ENCODE measurements around the gene PRSS12. TPM values are rescaled to one million over a fixed set of nuclear protein-coding genes. Genes with fewer than 3 reads are reported as not detected.

Gene PRSS12
- total RNA-seq, 1 donor from 2014 or later: 0.16 TPM

DNA sequence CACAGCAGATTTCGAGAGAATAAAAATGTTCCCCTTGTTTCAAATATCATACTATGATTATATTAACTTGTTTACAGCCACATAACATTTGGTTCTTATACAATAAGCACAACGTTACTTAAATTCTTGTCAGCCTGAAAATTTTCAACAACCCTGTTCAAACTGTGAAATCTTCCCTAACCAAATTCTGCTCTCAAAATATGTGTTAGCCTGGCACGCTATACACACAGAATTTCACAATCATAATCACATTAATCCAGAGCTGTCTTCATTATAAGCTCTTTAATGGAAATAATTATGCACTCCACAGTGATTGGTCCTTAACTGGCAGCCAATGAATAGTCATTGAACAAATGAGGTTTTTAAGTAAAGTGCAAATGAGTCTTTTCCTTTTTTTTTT is 7.3 kb upstream of the PRSS12 start:
- DNase-seq (ENCODE audit: low spot score): no peak

GRCh38 chr4:118357601-118358000 is 4.8 kb upstream of the PRSS12 start:
- DNase-seq (ENCODE audit: low spot score): no peak

GRCh38 chr4:118356731-118357130 is 3.9 kb upstream of the PRSS12 start:
- DNase-seq (ENCODE audit: low spot score): no peak

DNA sequence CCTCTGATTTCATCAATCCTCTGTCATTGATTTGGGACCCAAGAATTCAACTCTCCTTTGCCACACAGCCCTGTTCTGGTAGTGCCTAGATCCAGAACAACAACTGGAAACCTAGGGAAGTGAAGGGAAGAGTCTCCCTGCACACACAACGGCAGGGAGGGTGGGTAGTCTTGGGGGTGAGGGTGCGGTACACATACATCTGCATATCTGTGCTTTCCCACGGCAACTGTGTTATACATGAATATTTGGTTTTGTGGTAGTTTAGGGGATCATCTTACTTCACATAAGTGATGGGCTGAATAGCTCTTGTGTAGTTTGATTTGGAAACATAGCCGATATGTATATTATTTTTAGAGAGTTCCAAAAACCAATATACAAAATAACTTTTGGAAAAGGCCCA is 3.3 kb upstream of the PRSS12 start:
- DNase-seq (ENCODE audit: low spot score): no peak

DNA sequence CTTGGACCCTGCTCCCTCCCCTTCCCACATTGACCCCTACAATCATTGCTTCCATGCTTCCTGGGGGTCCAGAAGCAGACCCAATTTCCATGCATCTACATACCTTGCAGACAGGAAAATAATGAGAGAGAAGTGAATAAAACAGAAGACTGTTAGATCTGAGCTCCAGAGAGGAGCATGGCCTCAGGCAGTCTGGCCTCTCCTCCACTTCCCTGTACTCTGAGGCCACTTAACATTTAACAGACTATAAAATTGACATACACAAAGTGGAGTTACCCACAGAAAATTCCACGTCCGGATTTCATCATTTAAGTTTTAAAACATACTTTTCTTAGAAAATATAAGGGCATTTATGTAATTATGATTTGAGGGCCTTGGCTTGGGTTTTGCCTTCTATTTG is 2.1 kb upstream of the PRSS12 start:
- DNase-seq (ENCODE audit: low spot score): no peak

DNA sequence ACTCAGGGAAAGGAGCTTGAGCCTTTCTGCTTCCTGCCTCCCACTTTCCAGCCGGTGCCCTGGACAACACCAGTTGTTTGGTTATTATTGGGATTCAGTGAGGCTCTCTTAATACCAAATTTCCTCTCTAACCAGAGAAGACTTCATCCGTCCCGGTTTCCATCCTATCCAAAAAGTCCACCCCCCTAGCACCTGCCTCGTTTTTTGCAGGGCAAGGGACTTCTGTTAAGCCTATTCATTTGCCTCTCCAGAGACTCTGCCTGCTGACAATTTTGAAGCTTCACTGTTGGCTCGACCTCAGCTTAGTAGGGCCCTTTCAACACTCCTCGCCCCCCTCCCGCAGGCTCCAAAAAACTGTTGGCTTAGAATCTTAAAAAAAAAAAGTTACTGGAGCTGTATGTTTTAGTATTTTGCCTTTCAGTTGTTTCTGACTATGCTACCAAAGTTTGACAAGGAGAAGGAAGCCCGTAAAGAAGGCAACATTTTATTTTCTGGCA is 779 bp upstream of the PRSS12 start:
- no peak for DNase-seq (ENCODE audit: low spot score)

DNA sequence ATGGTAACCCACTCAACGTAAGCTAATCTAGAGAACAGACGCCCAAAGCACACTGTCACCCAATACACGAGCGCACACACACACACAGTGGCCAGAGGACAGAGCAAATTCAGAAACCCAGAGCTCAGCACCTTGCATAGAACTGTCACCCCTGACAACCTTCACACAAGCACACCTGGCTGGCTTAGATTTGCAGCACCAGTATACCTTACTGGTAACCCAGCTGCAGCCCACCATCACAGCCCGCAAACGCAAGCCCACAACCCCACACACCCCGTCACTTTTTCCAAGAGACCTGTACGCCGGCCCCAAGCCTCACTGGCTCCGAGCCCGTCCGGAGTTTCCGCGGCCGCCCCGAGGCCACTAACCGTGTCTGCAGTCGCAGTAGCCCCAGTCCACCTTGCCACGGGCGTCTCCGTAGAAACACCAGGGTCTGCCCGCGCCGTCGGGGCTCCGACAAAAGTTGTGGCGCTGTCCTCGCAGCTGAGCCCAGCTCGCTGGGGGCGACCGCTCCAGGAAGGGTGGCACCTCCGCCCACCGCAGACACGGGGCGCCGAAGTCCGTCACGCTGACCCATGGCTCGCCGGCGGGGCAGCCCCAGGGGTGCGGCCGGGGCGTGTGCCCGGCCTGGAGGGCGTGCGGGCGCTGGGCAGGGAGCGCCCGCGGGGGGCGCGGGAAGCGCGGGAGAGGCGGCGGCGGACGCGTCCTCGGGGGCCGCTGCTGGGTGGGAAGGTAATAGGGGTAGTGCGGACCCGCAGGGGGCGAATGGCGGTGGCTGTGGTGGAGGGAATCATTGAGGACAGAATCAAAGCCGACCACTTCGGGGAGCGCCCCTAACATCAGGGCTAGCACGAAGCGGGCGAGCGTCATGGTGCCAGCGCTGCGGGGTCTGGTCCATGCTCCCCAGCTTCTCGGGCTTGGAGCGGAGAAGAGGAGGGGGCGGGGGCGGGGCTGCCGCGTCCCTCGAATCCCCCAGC is 664 bp downstream of the PRSS12 start:
- DNase-seq (ENCODE audit: low spot score): no peak

DNA sequence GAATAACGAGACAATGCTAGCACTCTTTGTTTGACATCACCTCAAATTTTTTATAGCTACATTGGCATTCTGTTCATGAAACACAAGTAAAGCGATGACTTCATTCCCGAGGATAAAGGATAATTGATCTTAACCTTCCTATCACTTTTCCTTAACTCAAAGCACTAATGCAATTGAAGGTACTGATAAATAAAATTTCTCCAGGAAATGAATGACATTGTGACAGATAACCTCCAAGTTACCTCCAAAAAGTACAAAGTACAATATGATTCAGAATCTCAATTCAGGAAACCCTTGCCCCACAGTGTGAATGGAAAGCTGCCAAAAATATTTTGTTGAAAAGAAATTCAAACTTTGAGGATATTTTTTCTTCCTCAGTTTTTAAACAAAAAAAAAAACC is 1.8 kb downstream of the PRSS12 start:
- no peak for DNase-seq (ENCODE audit: low spot score)

DNA sequence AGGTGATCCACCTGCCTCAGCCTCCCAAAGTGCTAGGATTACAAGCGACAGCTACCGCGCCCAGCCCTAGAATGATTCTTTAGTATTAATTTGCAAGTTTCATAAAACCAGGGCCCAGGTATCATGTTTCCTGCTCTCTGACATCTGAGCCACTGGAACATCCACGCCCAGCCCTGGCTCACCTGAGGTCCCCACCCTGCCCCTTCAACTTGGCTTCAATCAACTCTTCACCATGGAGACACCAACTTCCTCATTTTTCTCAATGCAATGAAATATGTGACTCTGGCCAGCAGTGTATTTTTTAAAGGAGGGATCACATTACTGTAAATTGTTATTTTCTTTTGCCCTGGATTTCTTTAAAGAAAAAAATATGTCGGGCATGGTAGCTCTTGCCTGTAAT is 3.9 kb downstream of the PRSS12 start:
- no peak for DNase-seq (ENCODE audit: low spot score)

GRCh38 chr4:118346495-118346894 is 6.3 kb downstream of the PRSS12 start:
- no peak for DNase-seq (ENCODE audit: low spot score)

DNA sequence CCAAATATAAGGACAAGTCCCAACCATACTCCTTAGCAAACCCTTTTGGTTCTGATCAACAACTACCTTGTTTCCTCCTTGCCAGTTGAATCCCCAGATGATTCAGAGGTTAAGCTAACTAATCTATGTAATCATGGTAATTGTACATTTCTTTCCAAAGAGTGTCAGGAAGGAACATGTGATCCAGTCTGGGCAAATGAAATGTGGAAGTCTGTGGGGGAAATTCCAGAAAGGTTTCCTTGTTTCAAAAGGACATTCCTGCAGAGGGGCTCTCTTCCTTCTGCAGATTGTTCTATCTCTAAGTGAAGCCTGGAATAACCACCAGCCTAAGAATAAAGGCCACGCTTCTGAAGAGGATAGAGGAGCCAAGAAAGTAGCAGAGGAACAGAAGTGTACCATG is 7.0 kb downstream of the PRSS12 start:
- DNase-seq (ENCODE audit: low spot score): no peak

DNA sequence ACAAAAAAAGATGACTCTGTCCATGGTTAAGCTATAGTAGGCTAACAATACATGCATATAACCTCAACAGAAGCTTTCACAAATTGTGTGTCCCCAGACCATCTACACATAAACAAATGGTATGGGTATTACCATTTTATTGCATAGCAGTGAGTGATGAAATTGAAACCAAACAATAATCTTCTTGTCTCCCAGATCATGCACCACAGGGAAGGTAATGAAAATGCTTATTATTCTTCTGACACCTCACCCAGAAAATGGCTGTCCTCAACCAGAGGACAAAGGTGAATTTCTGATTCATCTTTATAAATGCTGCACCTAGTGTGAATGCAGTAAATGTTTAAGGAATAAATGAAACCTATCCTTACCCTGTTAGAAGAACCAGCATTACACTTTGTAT is 8.0 kb downstream of the PRSS12 start:
- DNase-seq (ENCODE audit: low spot score): no peak

DNA sequence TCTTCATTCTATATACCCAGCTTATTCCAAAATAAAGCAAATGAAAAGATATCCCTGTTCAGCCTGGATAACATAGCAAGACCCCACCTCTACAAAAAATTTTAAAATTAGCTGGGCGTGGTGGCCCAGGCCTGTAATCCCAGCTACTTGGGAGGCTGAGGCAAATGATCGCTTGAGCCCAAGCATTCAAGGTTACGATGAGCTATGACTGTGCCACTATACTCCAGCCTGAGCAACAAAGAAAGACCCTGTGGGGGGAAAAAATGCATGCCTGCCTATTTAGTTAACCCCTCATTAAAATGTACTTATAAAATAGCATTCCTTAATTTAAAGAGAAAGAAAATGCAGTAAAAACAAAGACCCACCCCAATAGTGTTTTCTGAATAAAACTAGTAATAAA is 9.3 kb downstream of the PRSS12 start:
- no peak for DNase-seq (ENCODE audit: low spot score)

DNA sequence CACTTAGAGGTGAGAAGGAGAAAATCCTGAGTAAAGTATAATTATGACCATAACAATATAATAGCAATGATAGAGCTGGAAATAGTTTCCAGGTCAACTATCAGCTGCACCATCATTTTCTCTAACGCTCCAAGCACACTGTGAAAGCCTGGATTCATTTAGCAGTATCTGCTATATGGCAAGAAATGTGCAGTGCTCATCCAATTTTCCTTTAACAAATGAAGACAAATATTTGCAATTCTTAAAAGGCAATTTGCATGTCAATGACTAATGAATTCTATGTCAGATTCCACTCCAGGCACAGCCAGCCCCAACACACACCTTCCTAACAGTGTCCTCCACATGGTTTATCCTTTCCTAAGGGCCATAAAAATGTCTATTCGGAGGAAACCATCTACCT is 12.7 kb downstream of the PRSS12 start:
- no peak for DNase-seq (ENCODE audit: low spot score)

GRCh38 chr4:118338981-118339765 is 13.6 kb downstream of the PRSS12 start:
- no peak for DNase-seq (ENCODE audit: low spot score)

- DNase-seq (ENCODE audit: low spot score): no peak
Observed at GRCh38 chr4:118338518-118338917, 14.3 kb downstream of the PRSS12 start.

GRCh38 chr4:118337954-118338353 is 14.8 kb downstream of the PRSS12 start:
- DNase-seq (ENCODE audit: low spot score): no peak

DNA sequence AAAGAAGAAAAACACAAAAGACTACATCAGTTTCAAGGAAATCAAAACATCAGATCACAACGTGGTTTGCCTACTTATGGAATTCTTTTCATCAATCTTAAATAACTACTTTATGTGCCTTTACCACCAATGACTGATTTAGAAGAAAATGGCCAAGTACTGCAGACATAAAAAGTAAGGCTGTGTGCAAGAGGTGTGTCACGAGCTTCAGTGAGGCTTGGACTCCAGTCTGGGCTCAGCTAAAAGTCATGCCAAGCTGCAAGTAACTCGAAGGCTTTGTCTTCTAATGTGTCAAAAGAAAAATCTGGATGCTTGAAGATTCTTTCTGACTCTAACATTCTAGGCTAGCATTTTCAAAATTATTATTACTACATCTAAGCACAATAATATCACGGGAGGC is 17.0 kb downstream of the PRSS12 start:
- no peak for DNase-seq (ENCODE audit: low spot score)

DNA sequence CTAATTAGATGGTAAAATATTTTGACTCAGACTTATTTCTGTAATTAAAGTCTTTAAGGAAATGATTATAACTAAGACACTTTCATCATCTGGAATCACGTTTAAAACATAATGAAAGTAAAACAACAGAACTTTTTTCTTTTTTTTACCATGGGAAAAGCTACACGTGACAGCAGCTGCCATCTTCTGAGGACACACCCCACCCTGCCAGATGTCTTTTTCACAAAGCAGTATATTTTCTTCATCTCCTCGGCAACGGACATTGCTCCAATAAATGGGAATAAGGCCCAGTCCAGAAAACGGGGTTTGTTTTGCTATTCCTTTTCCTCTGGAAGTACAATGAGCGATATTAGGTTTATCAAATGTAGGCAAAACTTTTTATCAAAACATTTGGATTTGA is 17.5 kb downstream of the PRSS12 start:
- no peak for DNase-seq (ENCODE audit: low spot score)

DNA sequence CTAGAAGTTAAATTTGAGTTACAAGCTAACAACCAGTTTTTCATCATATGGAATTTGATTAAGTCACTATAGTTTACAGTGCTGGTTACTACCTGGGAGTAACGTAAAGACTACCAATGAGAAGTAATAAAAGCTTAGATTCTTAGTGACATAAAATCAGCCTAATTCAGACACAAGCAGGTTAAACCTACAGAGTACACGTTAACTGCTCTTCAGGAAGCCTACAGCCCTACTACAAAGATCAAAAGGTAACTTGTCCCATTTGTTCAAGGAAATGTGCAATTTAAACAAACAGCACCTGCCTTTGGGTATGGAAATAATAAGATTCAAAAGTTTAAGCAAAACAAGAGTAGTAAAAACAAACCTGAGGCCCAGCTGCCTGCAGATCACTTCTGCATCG is 21.5 kb downstream of the PRSS12 start:
- no peak for DNase-seq (ENCODE audit: low spot score)

DNA sequence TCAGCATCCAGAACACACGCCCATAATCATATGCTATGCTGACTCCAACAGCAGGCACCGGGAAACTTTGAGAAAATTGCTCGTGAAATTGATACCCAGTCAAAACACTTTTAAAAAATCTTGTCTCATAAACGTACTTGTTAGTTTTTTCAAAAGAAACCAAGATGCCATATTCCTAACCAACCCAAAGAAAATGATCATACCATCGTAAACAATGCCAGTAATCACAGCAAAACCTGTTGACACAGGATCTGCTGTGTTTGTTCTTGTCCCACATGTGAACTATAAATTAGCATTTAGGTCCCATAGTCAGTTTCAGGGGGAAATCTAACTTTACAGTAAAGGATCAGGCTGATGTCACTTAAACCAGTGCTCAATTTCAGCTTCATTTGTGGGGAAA is 23.0 kb downstream of the PRSS12 start:
- DNase-seq (ENCODE audit: low spot score): no peak

- DNase-seq (ENCODE audit: low spot score): no peak
Observed at GRCh38 chr4:118327554-118328241, 25.1 kb downstream of the PRSS12 start.
